Stimulated activated naive CD8-positive, alpha-beta T cell treated with anti-CD3 and anti-CD28 coated beads, Interleukin-15, amount 100 ng/mL, for 72 hours (primary cell): ENCODE results near the gene EEF1AKMT2.
"Not testable (repeated sequence)": the region's sequence is repeated elsewhere in the genome, so short reads cannot be mapped to it uniquely, and the experiment has no call there.

Experiments
- ATAC-seq: fragments of 150-1000 bp; cut with Tn5 transposase; 2 replicates; pipeline ENCODE4 v1.10.0; 2021; ENCODE audit warnings: mild to moderate bottlenecking, moderate library complexity
- DNase-seq, 2 donors: peaks; one replicate each; pipeline ENCODE4 v3.0.0; 2021 to 2022
- H3K27ac Mint-ChIP-seq, 2 donors: one replicate each; pipeline ENCODE4 v1.8.0; 2022; ENCODE audit warnings: mild to moderate bottlenecking in 2 of 2, mixed read lengths in 2 of 2, moderate library complexity in 2 of 2
- H3K27me3 Mint-ChIP-seq: one replicate; pipeline ENCODE4 v1.8.0; 2022; ENCODE audit warnings: mixed read lengths
- H3K4me1 Mint-ChIP-seq: one replicate; pipeline ENCODE4 v1.8.0; 2022; ENCODE audit warnings: mild to moderate bottlenecking, mixed read lengths
- H3K4me3 Mint-ChIP-seq, 2 donors: one replicate each; pipeline ENCODE4 v1.8.0; 2022; ENCODE audit warnings: mild to moderate bottlenecking in 2 of 2, mixed read lengths in 2 of 2, moderate library complexity in 1 of 2
- H3K9me3 Mint-ChIP-seq, 2 donors: one replicate each; pipeline ENCODE4 v1.8.0; 2022; ENCODE audit warnings: mixed read lengths in 2 of 2

EEF1AKMT2 gene

DNA sequence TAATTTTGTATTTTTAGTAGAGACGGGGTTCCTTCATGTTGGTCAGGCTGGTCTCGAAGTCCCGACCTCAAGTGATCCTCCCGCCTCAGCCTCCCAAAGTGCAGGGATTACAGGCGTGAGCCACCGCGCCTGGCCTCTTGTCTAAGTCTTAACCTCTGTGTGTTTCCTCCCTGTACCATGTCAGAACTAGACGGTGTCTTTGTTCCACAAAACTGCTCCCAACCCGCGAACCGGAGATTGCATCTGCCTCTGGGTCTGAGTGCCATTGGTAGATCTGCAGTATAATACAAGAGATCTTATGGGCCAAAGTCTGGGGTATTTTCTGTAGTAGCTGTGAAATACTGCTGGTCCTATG is 1.3 kb upstream of the EEF1AKMT2 start:
- no peak for DNase-seq
- H3K4me3 Mint-ChIP-seq, result peak overlapping the region; percentile 90 to 97
- no peaks in the 10 kb centered on the region for H3K9me3 Mint-ChIP-seq
- peak overlapping the region in 1 of 2 donors; percentile 98 for H3K27ac Mint-ChIP-seq
- H3K4me1 Mint-ChIP-seq, result peaks cover 16% of the 10 kb centered on the region
- H3K27me3 Mint-ChIP-seq, result no peaks in the 10 kb centered on the region
- ATAC-seq, result no peak

GRCh38 chr10:124782900-124783299 is 8.8 kb downstream of the EEF1AKMT2 start:
- ATAC-seq, DNase-seq, H3K9me3 Mint-ChIP-seq, H3K27me3 Mint-ChIP-seq, H3K4me3 Mint-ChIP-seq, H3K4me1 Mint-ChIP-seq, H3K27ac Mint-ChIP-seq: not testable (repeated sequence)

DNA sequence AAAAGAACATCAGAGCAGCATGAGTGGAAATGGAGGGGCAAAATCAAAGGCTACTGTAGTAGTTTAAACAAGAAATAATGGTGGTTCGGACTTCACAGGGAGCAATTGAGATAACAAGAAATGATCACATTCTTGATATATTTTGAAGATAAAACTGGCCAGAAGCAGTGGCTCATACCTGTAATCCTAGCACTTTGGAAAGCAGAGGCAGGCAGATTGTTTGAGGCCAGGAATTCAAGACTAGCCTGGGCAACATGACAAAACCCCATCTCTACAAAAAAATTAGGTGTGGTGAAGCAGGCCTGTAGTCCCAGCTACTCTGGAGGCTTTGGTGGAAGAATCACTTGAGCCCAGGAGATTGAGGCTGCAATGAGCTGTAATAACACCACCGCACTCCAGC is 22.9 kb downstream of the EEF1AKMT2 start:
- DNase-seq, result no peak

DNA sequence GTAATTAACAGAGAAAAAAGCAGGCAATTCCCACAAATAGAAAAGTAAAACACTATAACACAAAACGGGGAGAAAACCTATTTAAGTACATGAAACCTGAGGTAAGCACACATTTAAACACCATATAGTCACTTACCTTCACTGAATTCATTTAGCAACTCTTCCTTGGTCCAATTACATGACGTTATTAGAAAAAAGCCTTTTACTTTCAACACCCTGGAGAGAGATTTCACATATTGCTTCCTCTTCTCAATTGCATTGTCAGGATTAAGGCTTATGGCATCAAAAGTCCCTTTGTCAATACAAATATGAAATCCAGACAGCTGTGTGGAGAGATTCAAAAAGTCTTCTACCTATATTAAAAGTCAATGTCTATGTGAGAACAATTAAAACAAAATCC is 26.4 kb downstream of the EEF1AKMT2 start:
- no peak for ATAC-seq
- Mint-ChIP-seq H3K4me3 (no peak overlapping the region), H3K27me3 (no peaks in the 10 kb centered on the region), H3K9me3 (no peaks in the 10 kb centered on the region), H3K4me1 (no peaks in the 10 kb centered on the region), H3K27ac (no peak overlapping the region)
- no peak for DNase-seq

More for the DNA sequence above, 22.9 kb downstream of the EEF1AKMT2 start:
- Mint-ChIP-seq H3K27ac (no peak overlapping the region), H3K27me3 (no peaks in the 10 kb centered on the region), H3K9me3 (no peaks in the 10 kb centered on the region), H3K4me1 (no peaks in the 10 kb centered on the region), H3K4me3 (no peak overlapping the region)
- no peak for ATAC-seq

- no peak for ATAC-seq
- DNase-seq, result no peak
- Mint-ChIP-seq H3K9me3 (no peaks in the 10 kb centered on the region), H3K27me3 (no peaks in the 10 kb centered on the region), H3K27ac (no peak overlapping the region), H3K4me3 (no peak overlapping the region), H3K4me1 (no peaks in the 10 kb centered on the region)
Measured at GRCh38 chr10:124763267-124763666, 28.4 kb downstream of the EEF1AKMT2 start.

DNA sequence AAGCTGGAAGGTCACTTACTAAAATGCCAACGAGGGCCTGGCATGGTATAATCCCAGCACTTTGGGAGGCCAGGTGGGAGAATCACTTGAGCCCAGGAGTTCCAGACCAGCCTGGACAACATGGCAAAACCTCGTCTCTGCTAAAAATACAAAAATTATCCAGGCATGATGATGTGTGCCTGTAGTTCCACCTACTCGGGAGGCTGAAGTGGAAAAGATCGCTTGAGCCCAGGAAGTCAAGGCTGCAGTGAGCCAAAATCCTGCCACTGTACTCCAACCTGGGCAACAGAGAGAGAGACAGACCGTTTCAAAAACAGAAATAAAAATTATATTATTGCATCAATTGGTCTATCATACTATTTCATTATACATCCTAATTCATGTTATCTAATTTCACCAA is 29.4 kb downstream of the EEF1AKMT2 start:
- no peaks in the 10 kb centered on the region for H3K9me3 Mint-ChIP-seq
- H3K27ac Mint-ChIP-seq, result peak overlapping the region in 1 of 2 donors; percentile 66
- DNase-seq (no peak), ATAC-seq (no peak)
- H3K4me3 Mint-ChIP-seq, result no peak overlapping the region
- H3K4me1 Mint-ChIP-seq, result no peaks in the 10 kb centered on the region
- H3K27me3 Mint-ChIP-seq, result no peaks in the 10 kb centered on the region

DNA sequence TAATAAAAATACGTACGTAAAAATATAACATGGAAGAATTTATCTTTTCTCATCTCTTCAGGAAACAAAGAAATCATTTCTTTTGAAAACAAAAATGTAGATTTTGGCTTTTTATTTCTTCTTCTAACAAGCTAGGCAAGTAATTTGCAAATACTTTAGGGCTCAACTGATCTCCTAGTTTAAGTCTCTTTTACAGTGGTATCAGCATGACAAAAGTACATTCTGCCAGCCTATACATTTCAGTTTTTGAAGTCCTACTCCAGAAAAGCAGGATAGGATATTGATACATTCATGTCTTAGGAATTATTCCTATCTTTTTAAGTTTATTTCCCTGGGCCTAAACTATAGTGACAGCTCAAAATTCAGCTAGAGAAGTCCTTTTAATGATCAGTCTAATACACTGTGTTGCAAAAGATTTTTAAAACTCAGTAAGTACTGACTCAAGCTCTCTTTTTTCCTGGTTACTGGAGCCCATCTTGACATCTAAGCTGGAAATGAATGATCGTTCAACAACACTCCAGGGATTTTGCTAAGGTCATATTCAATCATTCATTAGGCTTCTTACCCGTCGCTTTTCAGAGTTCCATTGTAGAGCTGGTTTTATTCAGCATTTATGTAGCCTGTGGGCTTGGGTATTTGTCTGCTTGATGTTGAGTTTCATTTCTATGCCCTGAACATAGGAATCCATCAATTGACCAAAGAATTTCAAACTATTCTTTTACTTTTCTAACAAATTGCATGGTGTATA is 35.4 kb downstream of the EEF1AKMT2 start:
- Mint-ChIP-seq H3K4me3 (no peak overlapping the region), H3K4me1 (no peaks in the 10 kb centered on the region), H3K27me3 (no peaks in the 10 kb centered on the region), H3K27ac (no peak overlapping the region), H3K9me3 (no peaks in the 10 kb centered on the region)
- ATAC-seq, result no peak
- DNase-seq, result no peak

GRCh38 chr10:124755581-124755980 is 36.1 kb downstream of the EEF1AKMT2 start:
- H3K4me3 Mint-ChIP-seq, result no peak overlapping the region
- H3K27ac Mint-ChIP-seq, result no peak overlapping the region
- no peaks in the 10 kb centered on the region for H3K4me1 Mint-ChIP-seq
- no peaks in the 10 kb centered on the region for H3K27me3 Mint-ChIP-seq
- DNase-seq (no peak), ATAC-seq (no peak)
- H3K9me3 Mint-ChIP-seq, result no peaks in the 10 kb centered on the region

DNA sequence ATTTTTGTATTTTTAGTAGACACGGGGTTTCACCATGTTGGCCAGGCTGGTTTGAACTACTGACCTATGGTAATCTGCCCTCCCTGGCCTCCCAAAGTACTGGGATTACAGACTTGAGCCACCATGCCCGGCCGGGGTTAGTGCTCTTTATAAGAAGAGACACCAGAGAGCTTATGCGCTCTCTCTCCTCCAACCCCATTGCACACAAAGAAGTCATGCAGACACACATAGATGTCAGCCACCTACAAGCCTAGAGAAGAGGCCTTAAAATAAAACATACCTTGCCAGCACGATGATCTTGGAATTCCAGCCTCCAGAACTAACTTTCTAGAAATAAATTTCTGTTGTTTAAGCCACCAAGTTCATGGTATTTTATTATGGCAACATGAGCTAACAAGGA is 37.5 kb downstream of the EEF1AKMT2 start:
- Mint-ChIP-seq H3K4me1 (peaks cover 9% of the 10 kb centered on the region), H3K9me3 (no peaks in the 10 kb centered on the region), H3K4me3 (no peak overlapping the region), H3K27me3 (no peaks in the 10 kb centered on the region), H3K27ac (no peak overlapping the region)
- no peak for DNase-seq
- ATAC-seq, result no peak

DNA sequence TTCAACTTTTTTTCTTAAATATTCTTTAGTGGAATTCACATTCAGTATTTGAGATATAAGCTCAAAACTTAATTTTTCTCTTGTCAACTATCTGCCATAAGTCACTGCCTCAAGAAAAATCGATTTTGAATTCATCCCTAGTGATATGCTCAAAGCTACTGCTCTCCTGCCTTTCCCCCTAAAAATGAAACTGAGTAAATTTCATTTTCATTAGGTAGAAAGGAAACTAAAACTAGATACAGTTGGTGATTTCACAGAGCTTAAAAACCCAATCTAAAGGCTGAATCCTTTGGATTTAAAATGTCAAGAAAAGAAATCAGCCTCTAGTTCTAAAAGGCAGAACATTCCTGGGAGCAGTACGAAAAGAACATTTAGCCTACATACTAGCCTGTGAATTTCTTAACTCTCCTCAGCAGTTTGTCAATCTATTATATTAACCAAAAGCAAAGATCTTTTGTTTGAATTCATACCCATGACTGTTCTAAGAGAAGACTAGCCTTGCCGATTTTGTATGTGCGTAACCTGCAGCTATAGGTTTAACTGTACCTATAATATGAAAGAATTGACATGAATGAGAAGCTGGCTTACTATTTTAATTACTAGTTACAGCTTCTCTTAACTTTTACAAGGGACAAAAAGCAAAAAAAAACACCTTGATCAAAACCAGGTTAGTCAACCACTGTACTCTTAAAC is 42.6 kb downstream of the EEF1AKMT2 start:
- no peaks in the 10 kb centered on the region for H3K9me3 Mint-ChIP-seq
- no peak for ATAC-seq
- peaks cover 15% of the 10 kb centered on the region for H3K4me1 Mint-ChIP-seq
- H3K4me3 Mint-ChIP-seq, result peak overlapping the region in 1 of 2 donors; percentile 31
- H3K27me3 Mint-ChIP-seq, result no peaks in the 10 kb centered on the region
- H3K27ac Mint-ChIP-seq, result peak overlapping the region; percentile 34 to 69
- no peak for DNase-seq

DNA sequence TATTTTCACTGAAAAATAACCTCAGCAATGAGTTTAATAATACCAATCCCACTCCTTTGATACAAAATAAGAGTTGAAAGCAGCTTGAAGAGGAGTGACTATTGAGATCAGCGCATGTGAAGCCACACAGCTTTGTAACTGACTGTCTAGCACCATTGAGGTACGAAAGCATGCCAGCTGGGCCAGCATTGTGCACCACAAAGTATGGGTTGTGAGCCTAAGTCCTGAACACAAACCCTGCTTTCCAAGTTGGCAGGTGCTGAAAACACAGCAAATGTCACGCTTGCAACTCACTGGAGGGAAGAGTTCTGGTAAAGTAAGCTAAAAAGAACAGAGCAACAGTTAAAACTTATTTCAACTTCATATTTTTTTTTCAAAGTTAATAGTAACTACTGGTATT is 43.5 kb downstream of the EEF1AKMT2 start:
- DNase-seq, result no peak
- Mint-ChIP-seq H3K27me3 (no peaks in the 10 kb centered on the region), H3K9me3 (no peaks in the 10 kb centered on the region), H3K4me3 (no peak overlapping the region), H3K4me1 (peaks cover 15% of the 10 kb centered on the region), H3K27ac (no peak overlapping the region)
- ATAC-seq, result no peak

DNA sequence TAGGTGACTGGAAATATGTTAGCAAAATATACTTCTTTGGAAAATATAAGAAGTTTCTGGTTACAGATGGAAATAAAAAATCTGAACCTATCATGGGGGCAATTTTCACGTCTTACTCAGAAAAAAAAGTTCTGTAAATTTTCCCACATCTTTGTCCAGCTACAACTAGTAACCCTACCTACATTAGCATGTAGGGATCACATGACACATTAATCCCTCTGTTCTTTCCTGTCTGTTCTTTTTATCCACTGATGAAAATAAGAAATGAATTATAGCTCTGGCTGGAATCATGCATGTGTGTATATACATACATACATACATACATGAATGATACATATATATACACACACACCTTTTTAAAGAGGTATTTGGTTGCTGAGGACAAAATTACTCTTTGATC is 43.9 kb downstream of the EEF1AKMT2 start:
- no peak for DNase-seq
- Mint-ChIP-seq H3K4me3 (no peak overlapping the region), H3K4me1 (peaks cover 19% of the 10 kb centered on the region), H3K27ac (no peak overlapping the region), H3K9me3 (no peaks in the 10 kb centered on the region), H3K27me3 (peaks cover 4% of the 10 kb centered on the region)
- no peak for ATAC-seq

DNA sequence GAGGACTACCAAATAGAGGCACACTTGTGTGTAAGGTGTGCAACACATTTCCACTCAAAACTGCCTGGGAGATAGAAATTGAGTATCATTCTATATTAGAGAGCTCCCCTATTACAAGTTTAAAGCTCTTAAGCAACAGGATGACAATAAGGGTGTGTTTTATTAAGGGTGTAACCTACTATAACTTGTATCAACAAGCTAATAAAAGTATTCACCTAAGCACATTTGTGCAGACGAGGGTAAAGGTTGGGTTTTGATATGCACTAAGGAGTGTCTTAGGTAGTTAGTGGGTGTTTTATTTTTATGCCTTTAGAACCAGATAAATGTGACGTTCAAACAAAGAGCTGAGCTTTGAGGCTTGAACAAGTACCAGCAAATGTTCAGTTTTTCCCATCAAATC is 44.7 kb downstream of the EEF1AKMT2 start:
- Mint-ChIP-seq H3K27ac (no peak overlapping the region), H3K4me3 (no peak overlapping the region), H3K9me3 (no peaks in the 10 kb centered on the region), H3K4me1 (peaks cover 26% of the 10 kb centered on the region), H3K27me3 (peaks cover 9% of the 10 kb centered on the region)
- ATAC-seq (no peak), DNase-seq (no peak)

DNA sequence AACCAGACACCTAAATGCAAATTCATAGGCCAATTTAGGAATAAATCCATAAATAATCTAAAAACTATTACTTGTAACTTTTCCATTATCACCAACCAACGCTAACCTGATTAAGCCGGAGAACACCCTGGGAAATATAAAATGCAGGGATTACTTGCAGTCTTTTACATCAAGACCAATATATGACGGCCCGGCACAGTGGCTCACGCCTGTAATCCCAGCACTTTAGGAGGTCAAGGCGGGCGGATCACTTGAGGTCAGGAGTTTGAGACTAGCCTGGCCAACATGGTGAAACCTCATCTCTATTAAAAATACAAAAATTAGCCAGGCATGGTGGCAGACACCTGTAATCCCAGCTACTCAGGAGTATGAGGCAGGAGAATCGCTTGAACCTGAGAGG is 45.2 kb downstream of the EEF1AKMT2 start:
- not testable (repeated sequence) for H3K27ac Mint-ChIP-seq, H3K4me3 Mint-ChIP-seq, H3K27me3 Mint-ChIP-seq, H3K9me3 Mint-ChIP-seq, ATAC-seq, DNase-seq
- H3K4me1 Mint-ChIP-seq, result peaks cover 32% of the 10 kb centered on the region

DNA sequence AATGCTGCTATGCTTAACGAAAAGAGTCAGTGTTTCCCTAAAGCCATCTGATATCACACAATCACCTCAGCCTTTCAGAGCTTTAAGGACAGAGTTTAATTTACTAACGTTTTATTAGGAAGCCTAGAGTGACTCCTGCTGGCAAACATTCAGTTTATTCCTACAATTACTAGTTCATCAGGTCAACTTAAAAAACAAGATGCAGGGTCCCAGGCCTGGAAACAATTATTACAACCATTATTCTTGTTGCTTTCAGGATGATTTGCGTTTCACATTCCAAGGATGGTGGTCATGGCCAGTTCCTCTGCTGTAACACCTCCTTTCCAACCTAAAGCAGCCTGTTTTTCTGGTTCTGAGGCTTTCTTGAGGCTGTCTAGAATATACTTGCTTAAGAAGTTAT is 46.0 kb downstream of the EEF1AKMT2 start:
- no peak overlapping the region for H3K27ac Mint-ChIP-seq
- no peaks in the 10 kb centered on the region for H3K9me3 Mint-ChIP-seq
- H3K4me3 Mint-ChIP-seq, result no peak overlapping the region
- peaks cover 9% of the 10 kb centered on the region for H3K27me3 Mint-ChIP-seq
- no peak for ATAC-seq
- peaks cover 39% of the 10 kb centered on the region for H3K4me1 Mint-ChIP-seq
- no peak for DNase-seq

GRCh38 chr10:124745252-124745651 is 46.4 kb downstream of the EEF1AKMT2 start:
- Mint-ChIP-seq H3K4me3 (peak overlapping the region in 1 of 2 donors; percentile 58), H3K27me3 (peaks cover 12% of the 10 kb centered on the region), H3K4me1 (peaks cover 44% of the 10 kb centered on the region), H3K9me3 (no peaks in the 10 kb centered on the region), H3K27ac (no peak overlapping the region)
- no peak for ATAC-seq
- no peak for DNase-seq
